Keratinocyte (primary cell): ENCODE data around the gene GRK6. TPM values are rescaled to one million over a fixed set of nuclear protein-coding genes. Genes with fewer than 3 reads are reported as not detected.

Source experiments
- DNase-seq: peaks from one replicate; pipeline ENCODE4 v3.0.0-alpha.2; 2011; ENCODE audit warnings: low read depth, missing footprints, low spot score
- FAIRE-seq: peaks from 2 replicates; lab custom pipeline; 2011; peaks lifted over from hg19 to GRCh38; lab: Jason Lieb, UNC
- H2AFZ ChIP-seq: 2 replicates; pipeline ENCODE4 v1.6.0; 2012; ENCODE audit warnings: low read length, control low read depth, inconsistent platforms; ENCODE audit not compliant: control insufficient read depth
- H3K27ac ChIP-seq: 2 replicates; pipeline ENCODE4 v1.5.1; 2011; ENCODE audit warnings: low read length; ENCODE audit not compliant: control insufficient read depth, insufficient read depth
- H3K27me3 ChIP-seq: 3 replicates; pipeline ENCODE4 v1.6.0; 2011; ENCODE audit warnings: low read length; ENCODE audit not compliant: control insufficient read depth, insufficient read depth; ENCODE audit errors: extremely low read depth
- H3K36me3 ChIP-seq, 2 experiments: 2 replicates in 1 of 2; 3 replicates in 1 of 2; pipeline ENCODE4 v1.5.1; 2011; ENCODE audit warnings: low read length in 2 of 2, mild to moderate bottlenecking in 1 of 2; ENCODE audit not compliant: control insufficient read depth in 2 of 2, insufficient read depth in 2 of 2; ENCODE audit errors: extremely low read depth in 1 of 2
- H3K4me1 ChIP-seq: 3 replicates; pipeline ENCODE4 v1.5.1; 2011; ENCODE audit warnings: low read length; ENCODE audit not compliant: control insufficient read depth, insufficient read depth; ENCODE audit errors: extremely low read depth
- H3K4me2 ChIP-seq: 3 replicates; pipeline ENCODE4 v1.6.0; 2011; ENCODE audit warnings: low read depth, low read length; ENCODE audit not compliant: control insufficient read depth, insufficient read depth; ENCODE audit errors: extremely low read depth
- H3K4me3 ChIP-seq, 3 experiments: fragments of 200-600 bp in 1 of 3; sonication (generic) in 1 of 3; 2 replicates in 2 of 3; 3 replicates in 1 of 3; pipeline ENCODE4 v1.5.1; 2011 to 2016; ENCODE audit warnings: low read length in 3 of 3, mild to moderate bottlenecking in 3 of 3, control low read depth in 2 of 3, inconsistent platforms in 1 of 3, low read depth in 1 of 3, mixed read lengths in 1 of 3, mixed run types in 1 of 3, moderate library complexity in 1 of 3; ENCODE audit not compliant: control insufficient read depth in 2 of 3, insufficient read depth in 2 of 3; ENCODE audit errors: extremely low read depth in 1 of 3
- H3K79me2 ChIP-seq: 2 replicates; pipeline ENCODE4 v1.6.0; 2012; ENCODE audit warnings: low read length; ENCODE audit not compliant: control insufficient read depth, insufficient read depth
- H3K9ac ChIP-seq: 3 replicates; pipeline ENCODE4 v1.6.0; 2011; ENCODE audit warnings: low read length; ENCODE audit not compliant: control insufficient read depth, insufficient read depth; ENCODE audit errors: extremely low read depth
- H3K9me1 ChIP-seq: 3 replicates; pipeline ENCODE4 v1.6.0; 2011; ENCODE audit warnings: low read length; ENCODE audit not compliant: control insufficient read depth, insufficient read depth; ENCODE audit errors: extremely low read depth
- H3K9me3 ChIP-seq: 2 replicates; pipeline ENCODE4 v1.5.1; 2012; ENCODE audit warnings: low read depth, low read length; ENCODE audit not compliant: control insufficient read depth
- H4K20me1 ChIP-seq: 3 replicates; pipeline ENCODE4 v1.6.0; 2011; ENCODE audit warnings: low read length; ENCODE audit not compliant: control insufficient read depth, insufficient read depth; ENCODE audit errors: extremely low read depth
- EZH2 ChIP-seq: IDR thresholded peaks from one replicate; pipeline ENCODE4 v1.6.1; 2012; ENCODE audit warnings: inconsistent platforms, mild to moderate bottlenecking, low read length, moderate library complexity
- dilution Hi-C: fragments of 300-500 bp; cut with MboI; formaldehyde crosslinking; loops from one replicate; pipeline ENCODE4 v1.7.0; 2020; ENCODE audit warnings: low sequenced_read_pairs; ENCODE audit not compliant: extremely low pct_ligation_motif_present
- polyA plus RNA-seq, 5 experiments: library from polyadenylated mRNA; depleted of rRNA in 3 of 5; stranded (reverse) in 3 of 5; stranded (forward) in 1 of 5; unstranded in 1 of 5; fragments of >200 nt; gene quantifications; 1 replicate in 1 of 5; 2 replicates in 3 of 5; 3 replicates in 1 of 5; pipeline versions ENCODE4 v1.2.1 to v1.2.3, GENCODE V29; 2011 to 2012; ENCODE audit warnings: missing spikeins in 2 of 5, low read depth in 1 of 5, low replicate concordance in 1 of 5
- TF ChIP-seq, protein P1 (sequence below), 3 experiments: IDR thresholded peaks in 1 of 3; conservative IDR thresholded peaks in 1 of 3; optimal IDR thresholded peaks in 1 of 3; 2 replicates in 2 of 3; 3 replicates in 1 of 3; pipeline versions ENCODE3 to v1.5.1; 2011; ENCODE audit warnings: low read length in 3 of 3, mild to moderate bottlenecking in 3 of 3, moderate library complexity in 2 of 3, control low read depth in 1 of 3, inconsistent platforms in 1 of 3; ENCODE audit not compliant: insufficient read depth in 2 of 3; ENCODE audit errors: extremely low read depth in 1 of 3

The GRK6 gene
- polyA plus RNA-seq, 1 donor (not counting 4 experiments of a cell fraction or from before 2014, with no cell fraction given), result 29.9 TPM

GRCh38 chr5:177447611-177448243 is 21.3 kb downstream of the GRK6 start:
- Histone ChIP-seq H3K79me2 (no peaks in the 10 kb centered on the region), H3K4me2 (peak overlapping the region; percentile 74), H3K4me1 (peaks cover 58% of the 10 kb centered on the region), H4K20me1 (no peaks in the 10 kb centered on the region), H3K27me3 (no peaks in the 10 kb centered on the region), H3K4me3 (peak overlapping the region; percentile 23 to 45 (median 24)), H3K36me3 (peaks cover 2 to 3% of the 10 kb centered on the region in 2 experiments), H3K9ac (peak overlapping the region; percentile 36), H3K27ac (peak overlapping the region; percentile 39), H3K9me1 (no peaks in the 10 kb centered on the region), H2AFZ (peak overlapping the region; percentile 5), H3K9me3 (no peaks in the 10 kb centered on the region)
- DNase-seq (no peak), FAIRE-seq (peak; percentile 71)
- dilution Hi-C loops, result no loop called here
- TF ChIP-seq, protein P1, sequence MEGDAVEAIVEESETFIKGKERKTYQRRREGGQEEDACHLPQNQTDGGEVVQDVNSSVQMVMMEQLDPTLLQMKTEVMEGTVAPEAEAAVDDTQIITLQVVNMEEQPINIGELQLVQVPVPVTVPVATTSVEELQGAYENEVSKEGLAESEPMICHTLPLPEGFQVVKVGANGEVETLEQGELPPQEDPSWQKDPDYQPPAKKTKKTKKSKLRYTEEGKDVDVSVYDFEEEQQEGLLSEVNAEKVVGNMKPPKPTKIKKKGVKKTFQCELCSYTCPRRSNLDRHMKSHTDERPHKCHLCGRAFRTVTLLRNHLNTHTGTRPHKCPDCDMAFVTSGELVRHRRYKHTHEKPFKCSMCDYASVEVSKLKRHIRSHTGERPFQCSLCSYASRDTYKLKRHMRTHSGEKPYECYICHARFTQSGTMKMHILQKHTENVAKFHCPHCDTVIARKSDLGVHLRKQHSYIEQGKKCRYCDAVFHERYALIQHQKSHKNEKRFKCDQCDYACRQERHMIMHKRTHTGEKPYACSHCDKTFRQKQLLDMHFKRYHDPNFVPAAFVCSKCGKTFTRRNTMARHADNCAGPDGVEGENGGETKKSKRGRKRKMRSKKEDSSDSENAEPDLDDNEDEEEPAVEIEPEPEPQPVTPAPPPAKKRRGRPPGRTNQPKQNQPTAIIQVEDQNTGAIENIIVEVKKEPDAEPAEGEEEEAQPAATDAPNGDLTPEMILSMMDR (optimal IDR thresholded peaks at IDR 0.05 in 1 of 3, IDR thresholded peaks at IDR 0.05 in 1 of 3, conservative IDR thresholded peaks at IDR 0.05 in 1 of 3; ENCODE audit: extremely low read depth in 1 of 3, insufficient read depth in 2 of 3, low read length in 3 of 3), result no peak
- TF ChIP-seq EZH2, result no peak

DNA sequence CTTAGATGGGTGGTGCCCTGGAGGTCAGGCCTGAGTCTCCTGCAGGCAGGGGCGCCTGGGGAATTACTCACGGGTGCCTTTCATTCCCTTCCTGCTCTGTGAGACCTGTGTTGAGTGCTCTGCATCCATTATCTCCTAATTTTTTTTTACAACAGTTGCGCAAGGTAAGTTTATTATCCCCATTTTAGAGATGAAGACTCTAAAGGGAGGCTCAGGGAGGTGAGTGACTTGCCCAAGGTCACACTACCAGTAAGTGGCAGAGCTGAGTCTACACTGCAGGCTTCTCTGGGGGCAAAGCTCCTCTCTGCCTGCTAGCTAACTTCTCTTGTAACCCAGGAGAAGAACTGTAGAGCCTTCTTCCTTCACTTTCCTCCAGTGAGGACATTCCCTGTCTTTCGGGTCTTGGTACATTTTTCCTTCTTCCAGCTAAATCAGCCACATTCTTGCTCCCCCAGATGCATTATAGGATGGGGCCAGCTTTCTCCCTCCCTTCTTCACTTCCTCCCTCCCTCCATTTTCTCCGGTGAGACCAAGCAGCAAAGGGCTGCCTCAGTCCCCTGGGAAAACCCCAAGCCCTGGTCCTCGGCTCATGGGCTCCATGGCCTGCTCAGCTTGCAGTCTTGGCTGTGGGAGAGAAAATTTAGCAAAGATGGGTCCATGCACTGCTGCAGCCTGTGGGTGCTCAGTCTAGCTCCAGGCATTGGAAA is 21.9 kb downstream of the GRK6 start:
- H3K4me1 ChIP-seq, result peaks cover 51% of the 10 kb centered on the region
- no peak overlapping the region for H2AFZ ChIP-seq
- H4K20me1 ChIP-seq, result no peaks in the 10 kb centered on the region
- TF ChIP-seq, protein P1 (optimal IDR thresholded peaks at IDR 0.05 in 1 of 3, IDR thresholded peaks at IDR 0.05 in 1 of 3, conservative IDR thresholded peaks at IDR 0.05 in 1 of 3; ENCODE audit: extremely low read depth in 1 of 3, insufficient read depth in 2 of 3, low read length in 3 of 3), result no peak
- TF ChIP-seq EZH2, result no peak
- H3K9me3 ChIP-seq, result no peaks in the 10 kb centered on the region
- H3K9me1 ChIP-seq, result no peaks in the 10 kb centered on the region
- no peak overlapping the region for H3K9ac ChIP-seq
- DNase-seq (no peak), FAIRE-seq (no peak)
- no peak overlapping the region for H3K27ac ChIP-seq
- peak overlapping the region in 2 of 3 experiments; percentile 23 to 45 for H3K4me3 ChIP-seq
- dilution Hi-C loops, result no loop called here
- H3K4me2 ChIP-seq, result peak overlapping the region; percentile 74
- H3K36me3 ChIP-seq, result peaks cover 0 to 2% of the 10 kb centered on the region in 2 experiments
- no peaks in the 10 kb centered on the region for H3K27me3 ChIP-seq
- H3K79me2 ChIP-seq, result no peaks in the 10 kb centered on the region
